SK-N-SH treated with all-trans-retinoic acid at 6 μM for 48 hours (cell line): ENCODE results near the gene HACL1.

Experiments
- ATAC-seq: fragments of 200-7000 bp; cut with Tn5 transposase; 3 replicates; pipeline ENCODE4 v1.9.1; 2020; ENCODE audit warnings: mild to moderate bottlenecking, moderate library complexity
- ARNTL ChIP-seq: fragments of 450-650 bp; formaldehyde crosslinking; IDR thresholded peaks from 2 replicates; pipeline ENCODE4 v1.5.0; 2020; ENCODE audit warnings: low read depth, mild to moderate bottlenecking, moderate library complexity, borderline replicate concordance
- BACH2 ChIP-seq: fragments of 250-450 bp; sonication (Bioruptor Pico); IDR thresholded peaks from 2 replicates; pipeline ENCODE4 v1.9.0; 2021; ENCODE audit warnings: mild to moderate bottlenecking, borderline replicate concordance
- CSDC2 ChIP-seq: fragments of 250-450 bp; sonication (Bioruptor Pico); IDR thresholded peaks from 2 replicates; pipeline ENCODE4 v1.5.0; 2020; ENCODE audit warnings: mild to moderate bottlenecking, moderate library complexity
- ESRRG ChIP-seq: fragments of 250-450 bp; sonication (Bioruptor Pico); IDR thresholded peaks from 2 replicates; pipeline ENCODE4 v1.6.1; 2021; ENCODE audit warnings: mild to moderate bottlenecking
- GLIS3 ChIP-seq: fragments of 250-450 bp; sonication (Bioruptor Pico); IDR thresholded peaks from 2 replicates; pipeline ENCODE4 v1.5.0; 2020; ENCODE audit warnings: mild to moderate bottlenecking, moderate library complexity
- ISL1 ChIP-seq: fragments of 250-450 bp; sonication (Bioruptor Pico); IDR thresholded peaks from 2 replicates; pipeline ENCODE4 v2.1.2; 2022; ENCODE audit warnings: mild to moderate bottlenecking, moderate library complexity
- OSR1 ChIP-seq: fragments of 250-450 bp; sonication (Bioruptor Pico); IDR thresholded peaks from 2 replicates; pipeline ENCODE4 v1.8.0; 2022; ENCODE audit warnings: moderate library complexity, mild to moderate bottlenecking, inconsistent platforms
- PPARA ChIP-seq: fragments of 250-450 bp; sonication (Bioruptor Pico); IDR thresholded peaks from 2 replicates; pipeline ENCODE4 v1.5.0; 2020; ENCODE audit warnings: mild to moderate bottlenecking, borderline replicate concordance
- SNAI2 ChIP-seq: fragments of 250-450 bp; sonication (Bioruptor Pico); IDR thresholded peaks from 2 replicates; pipeline ENCODE4 v1.5.0; 2020; ENCODE audit warnings: mild to moderate bottlenecking, moderate library complexity
- TCF4 ChIP-seq: fragments of 250-450 bp; sonication (Bioruptor Pico); IDR thresholded peaks from 2 replicates; pipeline ENCODE4 v1.8.0; 2021; ENCODE audit warnings: mild to moderate bottlenecking, moderate library complexity, borderline replicate concordance
- TOX ChIP-seq: fragments of 250-450 bp; sonication (Bioruptor Pico); IDR thresholded peaks from 2 replicates; pipeline ENCODE4 v1.8.0; 2021; ENCODE audit warnings: mild to moderate bottlenecking, moderate library complexity, borderline replicate concordance
- ZFP3 ChIP-seq: fragments of 250-450 bp; sonication (Bioruptor Pico); IDR thresholded peaks from 2 replicates; pipeline ENCODE4 v1.5.0; 2020; ENCODE audit warnings: mild to moderate bottlenecking, moderate library complexity
- ZNF565 ChIP-seq: fragments of 450-650 bp; formaldehyde crosslinking; conservative IDR thresholded peaks from 2 replicates; pipeline ENCODE4 v1.5.0; 2020; ENCODE audit warnings: low read depth, mild to moderate bottlenecking, moderate library complexity
- ZNF70 ChIP-seq: fragments of 450-650 bp; formaldehyde crosslinking; IDR thresholded peaks from 2 replicates; pipeline ENCODE4 v1.5.0; 2020; ENCODE audit warnings: mild to moderate bottlenecking, moderate library complexity
- ZNF8 ChIP-seq: fragments of 450-650 bp; formaldehyde crosslinking; IDR thresholded peaks from 2 replicates; pipeline ENCODE4 v1.5.0; 2020; ENCODE audit warnings: mild to moderate bottlenecking, moderate library complexity
- TF ChIP-seq, protein P1 (sequence below): fragments of 250-450 bp; sonication (Bioruptor Pico); IDR thresholded peaks from 2 replicates; pipeline ENCODE4 v1.5.1; 2020; ENCODE audit warnings: low read depth, mild to moderate bottlenecking, moderate library complexity
- TF ChIP-seq, protein P2 (sequence below): fragments of 250-450 bp; sonication (Bioruptor Pico); IDR thresholded peaks from 2 replicates; pipeline ENCODE4 v1.8.0; 2020; ENCODE audit warnings: mild to moderate bottlenecking, moderate library complexity, borderline replicate concordance
- TF ChIP-seq, protein P3 (sequence below): fragments of 250-450 bp; sonication (Bioruptor Pico); IDR thresholded peaks from 2 replicates; pipeline ENCODE4 v1.8.0; 2021; ENCODE audit warnings: low read depth, mild to moderate bottlenecking, moderate library complexity, borderline replicate concordance
- TF ChIP-seq, protein P4 (sequence below): fragments of 250-450 bp; sonication (Bioruptor Pico); IDR thresholded peaks from 2 replicates; pipeline ENCODE4 v1.5.0; 2020; ENCODE audit warnings: mild to moderate bottlenecking, moderate library complexity
- TF ChIP-seq, protein P5 (sequence below): fragments of 250-450 bp; sonication (Bioruptor Pico); IDR thresholded peaks from 2 replicates; pipeline ENCODE4 v1.5.1; 2021; ENCODE audit warnings: mild to moderate bottlenecking, moderate library complexity

The HACL1 gene

DNA sequence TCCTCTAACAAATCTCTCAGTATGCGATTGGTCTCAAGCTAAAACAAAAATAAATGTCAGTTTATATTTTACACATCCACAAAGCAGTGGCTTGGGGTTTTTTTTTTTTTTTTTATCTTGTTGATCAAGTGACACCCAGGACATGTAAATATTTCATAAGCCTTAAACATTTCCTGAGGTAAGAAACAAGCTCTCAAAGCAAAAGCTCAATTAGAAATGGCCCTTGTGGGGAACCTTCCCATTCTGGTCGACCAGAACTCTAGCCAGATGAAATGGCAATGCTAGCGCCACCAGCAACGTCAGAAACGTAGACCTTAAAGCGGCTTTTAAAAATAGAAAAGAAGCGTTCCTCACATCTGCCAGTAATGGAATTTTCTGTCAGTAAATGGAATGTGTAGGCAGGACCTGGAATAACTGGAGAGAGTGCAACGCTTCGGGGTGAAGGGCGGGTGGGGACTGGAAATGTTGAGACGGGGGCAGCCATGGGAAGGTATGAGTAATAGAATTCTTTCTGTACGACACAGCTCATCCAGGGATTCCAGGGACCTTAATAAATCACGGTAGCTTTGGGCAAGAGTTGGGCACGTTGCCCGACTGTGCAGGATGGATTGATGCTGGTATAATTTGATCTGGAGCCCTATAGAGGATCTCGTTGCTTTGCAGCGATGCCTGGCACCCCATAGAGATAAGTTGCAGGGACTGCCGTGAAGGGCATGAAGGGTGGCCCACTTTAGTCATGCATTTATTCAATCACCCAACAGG lies 44.6 kb upstream of the HACL1 start:
- TF ChIP-seq ZNF8 (no peak), OSR1 (CRISPR knock-in tag) (no peak), BACH2 (CRISPR knock-in tag) (no peak), ZNF70 (no peak), CSDC2 (CRISPR knock-in tag) (no peak), ESRRG (CRISPR knock-in tag) (no peak), ZFP3 (CRISPR knock-in tag) (peak; percentile 33; the same call in 1 of the 2 replicates), GLIS3 (CRISPR knock-in tag) (no peak), ISL1 (CRISPR knock-in tag) (peak; percentile 67; the same call in 1 of the 2 replicates), ZNF565 (no peak)
- TF ChIP-seq, protein P1, sequence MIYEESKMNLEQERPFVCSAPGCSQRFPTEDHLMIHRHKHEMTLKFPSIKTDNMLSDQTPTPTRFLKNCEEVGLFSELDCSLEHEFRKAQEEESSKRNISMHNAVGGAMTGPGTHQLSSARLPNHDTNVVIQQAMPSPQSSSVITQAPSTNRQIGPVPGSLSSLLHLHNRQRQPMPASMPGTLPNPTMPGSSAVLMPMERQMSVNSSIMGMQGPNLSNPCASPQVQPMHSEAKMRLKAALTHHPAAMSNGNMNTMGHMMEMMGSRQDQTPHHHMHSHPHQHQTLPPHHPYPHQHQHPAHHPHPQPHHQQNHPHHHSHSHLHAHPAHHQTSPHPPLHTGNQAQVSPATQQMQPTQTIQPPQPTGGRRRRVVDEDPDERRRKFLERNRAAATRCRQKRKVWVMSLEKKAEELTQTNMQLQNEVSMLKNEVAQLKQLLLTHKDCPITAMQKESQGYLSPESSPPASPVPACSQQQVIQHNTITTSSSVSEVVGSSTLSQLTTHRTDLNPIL, result no peak
- TF ChIP-seq, protein P2, sequence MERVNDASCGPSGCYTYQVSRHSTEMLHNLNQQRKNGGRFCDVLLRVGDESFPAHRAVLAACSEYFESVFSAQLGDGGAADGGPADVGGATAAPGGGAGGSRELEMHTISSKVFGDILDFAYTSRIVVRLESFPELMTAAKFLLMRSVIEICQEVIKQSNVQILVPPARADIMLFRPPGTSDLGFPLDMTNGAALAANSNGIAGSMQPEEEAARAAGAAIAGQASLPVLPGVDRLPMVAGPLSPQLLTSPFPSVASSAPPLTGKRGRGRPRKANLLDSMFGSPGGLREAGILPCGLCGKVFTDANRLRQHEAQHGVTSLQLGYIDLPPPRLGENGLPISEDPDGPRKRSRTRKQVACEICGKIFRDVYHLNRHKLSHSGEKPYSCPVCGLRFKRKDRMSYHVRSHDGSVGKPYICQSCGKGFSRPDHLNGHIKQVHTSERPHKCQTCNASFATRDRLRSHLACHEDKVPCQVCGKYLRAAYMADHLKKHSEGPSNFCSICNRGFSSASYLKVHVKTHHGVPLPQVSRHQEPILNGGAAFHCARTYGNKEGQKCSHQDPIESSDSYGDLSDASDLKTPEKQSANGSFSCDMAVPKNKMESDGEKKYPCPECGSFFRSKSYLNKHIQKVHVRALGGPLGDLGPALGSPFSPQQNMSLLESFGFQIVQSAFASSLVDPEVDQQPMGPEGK (CRISPR knock-in tag), result peak; percentile 35; the same call in 1 of the 2 replicates
- TF ChIP-seq, protein P3, sequence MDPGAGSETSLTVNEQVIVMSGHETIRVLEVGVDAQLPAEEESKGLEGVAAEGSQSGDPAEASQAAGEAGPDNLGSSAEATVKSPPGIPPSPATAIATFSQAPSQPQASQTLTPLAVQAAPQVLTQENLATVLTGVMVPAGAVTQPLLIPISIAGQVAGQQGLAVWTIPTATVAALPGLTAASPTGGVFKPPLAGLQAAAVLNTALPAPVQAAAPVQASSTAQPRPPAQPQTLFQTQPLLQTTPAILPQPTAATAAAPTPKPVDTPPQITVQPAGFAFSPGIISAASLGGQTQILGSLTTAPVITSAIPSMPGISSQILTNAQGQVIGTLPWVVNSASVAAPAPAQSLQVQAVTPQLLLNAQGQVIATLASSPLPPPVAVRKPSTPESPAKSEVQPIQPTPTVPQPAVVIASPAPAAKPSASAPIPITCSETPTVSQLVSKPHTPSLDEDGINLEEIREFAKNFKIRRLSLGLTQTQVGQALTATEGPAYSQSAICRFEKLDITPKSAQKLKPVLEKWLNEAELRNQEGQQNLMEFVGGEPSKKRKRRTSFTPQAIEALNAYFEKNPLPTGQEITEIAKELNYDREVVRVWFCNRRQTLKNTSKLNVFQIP (CRISPR knock-in tag), result 0 out of 2 replicates have a peak, but pooled peaks have one; percentile 31
- TF ChIP-seq, protein P4, sequence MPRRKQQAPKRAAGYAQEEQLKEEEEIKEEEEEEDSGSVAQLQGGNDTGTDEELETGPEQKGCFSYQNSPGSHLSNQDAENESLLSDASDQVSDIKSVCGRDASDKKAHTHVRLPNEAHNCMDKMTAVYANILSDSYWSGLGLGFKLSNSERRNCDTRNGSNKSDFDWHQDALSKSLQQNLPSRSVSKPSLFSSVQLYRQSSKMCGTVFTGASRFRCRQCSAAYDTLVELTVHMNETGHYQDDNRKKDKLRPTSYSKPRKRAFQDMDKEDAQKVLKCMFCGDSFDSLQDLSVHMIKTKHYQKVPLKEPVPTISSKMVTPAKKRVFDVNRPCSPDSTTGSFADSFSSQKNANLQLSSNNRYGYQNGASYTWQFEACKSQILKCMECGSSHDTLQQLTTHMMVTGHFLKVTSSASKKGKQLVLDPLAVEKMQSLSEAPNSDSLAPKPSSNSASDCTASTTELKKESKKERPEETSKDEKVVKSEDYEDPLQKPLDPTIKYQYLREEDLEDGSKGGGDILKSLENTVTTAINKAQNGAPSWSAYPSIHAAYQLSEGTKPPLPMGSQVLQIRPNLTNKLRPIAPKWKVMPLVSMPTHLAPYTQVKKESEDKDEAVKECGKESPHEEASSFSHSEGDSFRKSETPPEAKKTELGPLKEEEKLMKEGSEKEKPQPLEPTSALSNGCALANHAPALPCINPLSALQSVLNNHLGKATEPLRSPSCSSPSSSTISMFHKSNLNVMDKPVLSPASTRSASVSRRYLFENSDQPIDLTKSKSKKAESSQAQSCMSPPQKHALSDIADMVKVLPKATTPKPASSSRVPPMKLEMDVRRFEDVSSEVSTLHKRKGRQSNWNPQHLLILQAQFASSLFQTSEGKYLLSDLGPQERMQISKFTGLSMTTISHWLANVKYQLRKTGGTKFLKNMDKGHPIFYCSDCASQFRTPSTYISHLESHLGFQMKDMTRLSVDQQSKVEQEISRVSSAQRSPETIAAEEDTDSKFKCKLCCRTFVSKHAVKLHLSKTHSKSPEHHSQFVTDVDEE (CRISPR knock-in tag), result peak; percentile 53; the same call in 1 of the 2 replicates
- peak; percentile 82 for ATAC-seq

DNA sequence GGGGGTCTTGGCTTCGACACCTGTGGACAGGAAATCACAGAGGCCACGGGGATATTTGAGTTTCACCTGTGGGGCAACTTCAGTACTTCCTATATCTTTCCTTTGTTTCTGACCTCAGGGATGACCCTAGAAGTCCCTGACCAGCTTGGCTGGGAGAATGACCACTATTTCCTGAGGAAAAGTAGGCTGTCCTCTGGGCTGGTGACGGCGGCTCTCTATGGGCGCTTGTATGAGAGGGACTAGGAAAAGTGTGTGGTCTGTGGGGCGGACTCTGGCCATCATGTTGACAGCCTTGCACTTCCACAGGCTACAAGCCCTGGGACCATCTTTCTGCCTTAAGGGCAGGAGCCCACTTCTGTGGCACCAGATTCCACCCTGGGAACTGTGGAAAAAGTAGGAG lies 43.9 kb upstream of the HACL1 start:
- TF ChIP-seq ZNF565, result no peak
- no peak for ATAC-seq

DNA sequence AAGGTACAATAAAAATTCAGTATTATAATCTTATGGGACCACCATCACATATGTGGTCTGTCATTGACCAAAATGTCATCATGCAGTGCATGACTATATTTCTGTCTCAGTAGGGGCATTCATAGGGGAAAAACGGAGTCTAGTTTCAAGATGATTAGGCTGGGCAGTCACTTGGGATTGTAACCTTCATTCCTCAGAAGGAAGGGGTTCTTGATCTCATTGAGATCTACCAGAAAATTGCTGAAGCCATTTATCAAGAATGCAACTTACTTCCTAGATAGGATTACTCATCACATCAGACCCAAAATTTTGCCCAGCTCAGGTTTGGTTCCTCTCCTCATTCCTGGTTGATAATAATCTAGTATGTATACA lies 37.5 kb upstream of the HACL1 start:
- ATAC-seq, result peak; percentile 35

More for the DNA sequence above, 37.5 kb upstream of the HACL1 start:
- TF ChIP-seq OSR1 (CRISPR knock-in tag) (no peak), GLIS3 (CRISPR knock-in tag) (no peak), ZNF565 (no peak), ARNTL (CRISPR knock-in tag) (no peak), ISL1 (CRISPR knock-in tag) (no peak), PPARA (CRISPR knock-in tag) (no peak), TCF4 (CRISPR knock-in tag) (no peak), ZFP3 (CRISPR knock-in tag) (no peak), TOX (CRISPR knock-in tag) (no peak), CSDC2 (CRISPR knock-in tag) (no peak), ZNF70 (no peak), SNAI2 (CRISPR knock-in tag) (no peak)
- TF ChIP-seq, protein P1, result no peak
- TF ChIP-seq, protein P5, sequence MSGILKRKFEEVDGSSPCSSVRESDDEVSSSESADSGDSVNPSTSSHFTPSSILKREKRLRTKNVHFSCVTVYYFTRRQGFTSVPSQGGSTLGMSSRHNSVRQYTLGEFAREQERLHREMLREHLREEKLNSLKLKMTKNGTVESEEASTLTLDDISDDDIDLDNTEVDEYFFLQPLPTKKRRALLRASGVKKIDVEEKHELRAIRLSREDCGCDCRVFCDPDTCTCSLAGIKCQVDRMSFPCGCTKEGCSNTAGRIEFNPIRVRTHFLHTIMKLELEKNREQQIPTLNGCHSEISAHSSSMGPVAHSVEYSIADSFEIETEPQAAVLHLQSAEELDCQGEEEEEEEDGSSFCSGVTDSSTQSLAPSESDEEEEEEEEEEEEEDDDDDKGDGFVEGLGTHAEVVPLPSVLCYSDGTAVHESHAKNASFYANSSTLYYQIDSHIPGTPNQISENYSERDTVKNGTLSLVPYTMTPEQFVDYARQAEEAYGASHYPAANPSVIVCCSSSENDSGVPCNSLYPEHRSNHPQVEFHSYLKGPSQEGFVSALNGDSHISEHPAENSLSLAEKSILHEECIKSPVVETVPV (CRISPR knock-in tag), result no peak
- TF ChIP-seq, protein P4 (CRISPR knock-in tag), result no peak
- TF ChIP-seq, protein P2 (CRISPR knock-in tag), result no peak
